GM13977 (cell line): Measurements from ENCODE around the gene ZNF577.
"Not testable (repeated sequence)": the region's sequence is repeated elsewhere in the genome, so short reads cannot be mapped to it uniquely, and the experiment has no call there.

ENCODE experiments used
- DNase-seq: peaks from one replicate; pipeline ENCODE4 v3.0.0; 2012; ENCODE audit warnings: low spot score
- in situ Hi-C: fragments of 300-500 bp; cut with MboI; formaldehyde crosslinking; loops from one replicate; pipeline ENCODE4 v1.12.0; 2022; ENCODE audit warnings: low sequenced_read_pairs, low pct_unique_long_range_greater_than_20kb, mixed read lengths, inconsistent platforms; ENCODE audit not compliant: unreplicated experiment
- TF ChIP-seq, protein P1 (sequence below): IDR thresholded peaks from 2 replicates; pipeline ENCODE4 v1.5.1; 2012; ENCODE audit warnings: mild to moderate bottlenecking, control low read depth; ENCODE audit not compliant: insufficient read depth; ENCODE audit errors: extremely low read depth, missing control alignments

ZNF577 gene

DNA sequence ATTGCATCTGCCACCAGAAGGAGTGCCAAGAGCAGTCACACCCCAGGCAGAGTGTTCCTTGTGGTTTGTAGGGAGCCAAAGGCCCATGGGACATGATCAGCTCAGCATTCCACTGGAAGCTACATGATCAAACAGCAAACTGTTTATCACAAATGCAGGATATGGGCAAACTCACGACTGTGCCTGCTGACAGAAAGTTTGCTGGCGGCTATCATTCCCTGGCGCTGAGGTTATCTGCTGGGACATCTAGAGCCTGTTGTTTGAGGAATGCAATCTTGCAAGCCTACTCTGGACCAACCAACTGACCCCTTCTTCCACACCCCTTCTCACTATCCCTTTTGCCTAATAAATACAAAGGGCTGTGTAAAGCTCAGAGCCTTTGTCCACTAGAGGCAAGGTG lies 31.9 kb upstream of the ZNF577 start:
- no peak for DNase-seq
- TF ChIP-seq, protein P1, sequence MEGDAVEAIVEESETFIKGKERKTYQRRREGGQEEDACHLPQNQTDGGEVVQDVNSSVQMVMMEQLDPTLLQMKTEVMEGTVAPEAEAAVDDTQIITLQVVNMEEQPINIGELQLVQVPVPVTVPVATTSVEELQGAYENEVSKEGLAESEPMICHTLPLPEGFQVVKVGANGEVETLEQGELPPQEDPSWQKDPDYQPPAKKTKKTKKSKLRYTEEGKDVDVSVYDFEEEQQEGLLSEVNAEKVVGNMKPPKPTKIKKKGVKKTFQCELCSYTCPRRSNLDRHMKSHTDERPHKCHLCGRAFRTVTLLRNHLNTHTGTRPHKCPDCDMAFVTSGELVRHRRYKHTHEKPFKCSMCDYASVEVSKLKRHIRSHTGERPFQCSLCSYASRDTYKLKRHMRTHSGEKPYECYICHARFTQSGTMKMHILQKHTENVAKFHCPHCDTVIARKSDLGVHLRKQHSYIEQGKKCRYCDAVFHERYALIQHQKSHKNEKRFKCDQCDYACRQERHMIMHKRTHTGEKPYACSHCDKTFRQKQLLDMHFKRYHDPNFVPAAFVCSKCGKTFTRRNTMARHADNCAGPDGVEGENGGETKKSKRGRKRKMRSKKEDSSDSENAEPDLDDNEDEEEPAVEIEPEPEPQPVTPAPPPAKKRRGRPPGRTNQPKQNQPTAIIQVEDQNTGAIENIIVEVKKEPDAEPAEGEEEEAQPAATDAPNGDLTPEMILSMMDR, result no peak
- in situ Hi-C loops, result no loop called here

DNA sequence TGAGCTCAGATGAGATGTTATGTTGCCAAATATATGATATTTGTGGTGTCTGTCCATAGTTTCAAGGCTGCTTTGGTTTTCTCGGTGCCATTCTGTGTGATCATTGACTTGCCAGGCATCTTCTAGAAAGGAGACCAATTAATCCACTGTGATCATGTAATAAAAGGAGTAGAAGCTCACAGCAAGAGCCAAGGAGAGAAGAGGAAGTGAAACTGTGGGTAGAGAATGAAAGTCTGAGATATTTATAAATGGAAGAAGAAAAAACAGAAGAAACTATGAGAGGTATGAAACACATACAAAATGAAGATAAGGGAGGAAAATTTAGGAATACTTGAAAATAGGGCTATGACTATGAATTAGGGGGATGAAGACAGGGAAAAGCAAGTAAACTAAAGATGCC lies 28.4 kb upstream of the ZNF577 start:
- in situ Hi-C loops, result no loop called here
- TF ChIP-seq, protein P1, result no peak
- DNase-seq, result no peak

DNA sequence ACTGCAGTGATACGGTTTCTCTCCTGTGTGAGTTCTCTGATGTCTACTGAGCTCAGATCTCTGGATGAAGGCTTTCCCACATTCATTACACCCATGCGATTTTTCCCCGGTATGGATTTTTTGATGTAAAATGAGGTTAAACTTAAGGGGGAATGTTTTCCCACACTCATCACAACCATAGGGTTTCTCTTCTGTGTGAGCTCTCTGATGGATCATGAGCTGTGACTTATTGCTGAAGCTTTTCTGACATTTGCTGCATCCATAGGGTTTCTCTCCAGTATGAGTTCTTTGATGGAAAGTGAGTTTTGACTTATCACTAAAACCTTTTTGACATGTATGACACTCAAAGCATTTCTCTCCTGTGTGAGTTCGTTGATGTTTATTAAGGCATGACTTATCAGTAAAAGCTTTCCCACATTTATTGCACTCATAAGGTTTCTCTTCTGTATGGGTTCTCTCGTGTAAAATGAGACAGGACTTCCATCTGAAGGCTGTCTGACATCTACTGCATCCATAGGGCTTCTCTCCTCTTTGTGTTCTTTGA lies 27.6 kb upstream of the ZNF577 start:
- TF ChIP-seq, protein P1, result no peak
- DNase-seq, result no peak
- in situ Hi-C loops, result no loop called here

DNA sequence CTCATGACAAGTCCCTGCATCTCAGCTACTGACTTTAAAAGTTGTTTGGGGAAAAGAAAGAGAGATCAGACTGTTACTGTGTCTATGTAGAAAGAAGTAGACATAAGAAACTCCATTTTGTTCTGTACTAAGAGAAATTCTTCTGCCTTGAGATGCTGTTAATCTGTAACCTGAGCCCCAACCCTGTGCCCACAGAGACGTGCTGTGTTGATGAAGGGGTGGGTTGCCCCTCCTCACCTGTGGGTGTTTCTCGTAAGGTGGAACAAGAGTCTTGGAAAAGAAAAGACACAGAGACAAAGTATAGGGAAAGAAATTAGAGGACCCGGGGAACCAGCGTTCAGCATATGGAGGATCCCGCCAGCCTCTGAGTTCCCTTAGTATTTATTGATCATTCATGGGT lies 20.2 kb upstream of the ZNF577 start:
- in situ Hi-C loops, DNase-seq: not testable (repeated sequence)

DNA sequence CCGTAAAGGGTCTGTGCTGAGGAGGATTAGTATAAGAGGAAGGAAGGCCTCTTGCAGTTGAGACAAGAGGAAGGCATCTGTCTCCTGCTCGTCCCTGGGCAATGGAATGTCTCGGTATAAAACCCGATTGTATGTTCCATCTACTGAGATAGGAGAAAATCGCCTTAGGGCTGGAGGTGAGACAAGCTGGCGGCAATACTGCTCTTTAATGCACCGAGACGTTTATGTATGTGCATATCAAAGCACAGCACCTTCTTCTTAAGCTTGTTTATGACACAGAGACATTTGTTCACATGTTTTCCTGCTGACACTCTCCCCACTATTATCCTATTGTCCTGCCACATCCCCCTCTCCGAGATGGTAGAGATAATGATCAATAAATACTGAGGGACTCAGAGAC lies 18.4 kb upstream of the ZNF577 start:
- in situ Hi-C loops, DNase-seq: not testable (repeated sequence)

DNA sequence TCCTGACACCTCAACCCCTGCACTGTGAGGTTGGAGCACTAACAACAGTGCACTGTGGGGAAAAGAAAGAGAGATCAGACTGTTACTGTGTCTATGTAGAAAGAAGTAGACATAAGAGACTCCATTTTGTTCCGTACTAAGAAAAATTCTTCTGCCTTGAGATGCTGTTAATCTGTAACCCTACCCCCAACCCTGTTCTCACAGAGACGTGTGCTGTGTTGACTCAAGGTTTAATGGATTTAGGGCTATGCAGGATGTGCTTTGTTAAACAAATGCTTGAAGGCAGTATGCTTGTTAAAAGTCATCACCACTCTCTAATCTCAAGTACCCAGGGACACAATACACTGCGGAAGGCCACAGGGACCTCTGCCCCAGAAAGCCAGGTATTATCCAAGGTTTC lies 17.9 kb upstream of the ZNF577 start:
- in situ Hi-C loops, DNase-seq: not testable (repeated sequence)

DNA sequence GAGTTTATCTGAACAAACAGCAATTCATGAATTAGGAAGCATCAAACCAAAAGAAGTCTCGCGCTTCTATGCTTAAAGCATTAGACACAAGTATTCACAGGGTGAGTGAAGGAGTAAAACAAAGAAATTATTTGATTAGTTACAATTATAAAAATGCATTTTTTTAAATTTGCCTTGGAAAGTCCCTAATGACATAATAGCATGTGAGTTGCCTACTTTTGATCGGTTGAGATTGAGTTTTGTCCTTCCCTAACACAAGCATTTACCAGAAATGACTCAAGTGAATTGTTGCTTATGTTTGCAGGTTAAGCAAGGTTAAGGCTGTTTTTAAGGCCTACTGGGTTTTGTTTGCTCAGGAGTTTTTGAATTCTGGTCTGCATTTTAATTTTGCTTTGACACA lies 17.5 kb upstream of the ZNF577 start:
- in situ Hi-C loops, result no loop called here
- TF ChIP-seq, protein P1, result no peak
- no peak for DNase-seq

DNA sequence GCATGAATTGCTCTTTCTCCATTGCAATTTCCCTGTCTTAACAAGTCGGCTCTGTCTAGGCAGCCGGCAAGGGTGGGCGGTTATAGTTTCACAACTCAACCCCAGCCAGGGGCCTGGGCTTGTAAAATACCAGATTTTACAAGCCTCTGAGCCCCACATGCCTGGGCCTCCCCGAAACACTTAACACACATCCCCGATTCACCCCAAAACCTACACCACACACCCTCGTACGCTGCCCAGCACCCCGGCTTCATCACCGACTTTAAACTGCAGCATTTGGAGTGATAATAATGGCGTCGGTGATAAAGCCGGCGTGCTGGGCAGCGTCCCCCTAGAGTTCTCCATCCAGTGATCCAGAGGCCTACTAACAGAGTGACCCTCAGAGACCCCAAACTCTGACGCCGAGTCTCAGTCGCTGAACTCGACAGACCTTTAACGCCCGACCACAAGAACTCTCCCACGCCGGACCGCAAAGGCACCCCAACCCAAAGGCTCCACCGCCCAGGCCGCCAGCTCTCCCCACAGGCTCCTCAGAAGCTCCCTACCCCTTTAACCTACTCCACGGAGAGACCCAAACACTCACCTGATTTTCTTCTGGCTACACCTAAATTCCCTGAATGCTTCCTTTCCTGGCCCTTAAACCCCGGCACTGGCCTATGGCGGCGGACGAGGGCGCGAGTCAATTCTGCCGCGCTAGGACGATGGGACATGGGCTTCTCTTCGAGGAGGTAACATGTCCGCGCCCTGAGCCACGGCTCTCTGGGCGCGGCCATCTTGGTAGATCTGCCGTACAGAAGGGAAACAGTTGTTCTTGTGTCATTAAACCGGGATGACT lies 16.8 kb upstream of the ZNF577 start, which contains the start of gene ZNF649:
Gene ZNF649 (minus strand): TSS at position 687 of the 835 bp plus-strand sequence. CDS start 4,910 bp downstream, outside the sequence.
- in situ Hi-C loops, result no loop called here
- peak; percentile 79 for DNase-seq
- TF ChIP-seq, protein P1, result no peak
